GM19397 (cell line): Measurements from ENCODE around the gene MUSK.
"Not testable (repeated sequence)": the region's sequence is repeated elsewhere in the genome, so short reads cannot be mapped to it uniquely, and the experiment has no call there.

Experiments
- ATAC-seq: cut with Tn5 transposase; IDR thresholded peaks from one replicate; pipeline ENCODE4 v1.9.1; 2021; ENCODE audit warnings: mild to moderate bottlenecking, moderate library complexity; ENCODE audit not compliant: unreplicated experiment

The MUSK gene

GRCh38 chr9:110691002-110691549 is 22.5 kb downstream of the MUSK start:
- no peak for ATAC-seq

GRCh38 chr9:110695846-110696245 is 27.3 kb downstream of the MUSK start:
- not testable (repeated sequence) for ATAC-seq

GRCh38 chr9:110700953-110701352 is 32.4 kb downstream of the MUSK start:
- ATAC-seq, result no peak

GRCh38 chr9:110703669-110704068 is 35.1 kb downstream of the MUSK start:
- no peak for ATAC-seq

GRCh38 chr9:110707419-110707818 is 38.8 kb downstream of the MUSK start:
- ATAC-seq, result no peak

- no peak for ATAC-seq
Observed at GRCh38 chr9:110710420-110710819, 41.8 kb downstream of the MUSK start.

- ATAC-seq, result no peak
Observed at GRCh38 chr9:110712955-110713354, 44.4 kb downstream of the MUSK start.

GRCh38 chr9:110714314-110714713 is 45.7 kb downstream of the MUSK start:
- ATAC-seq, result no peak

- no peak for ATAC-seq
Observed at GRCh38 chr9:110728058-110728457, 59.5 kb downstream of the MUSK start.

GRCh38 chr9:110729641-110730040 is 61.0 kb downstream of the MUSK start:
- no peak for ATAC-seq

- no peak for ATAC-seq
Observed at GRCh38 chr9:110731437-110732028, 62.9 kb downstream of the MUSK start.

- ATAC-seq, result no peak
Observed at GRCh38 chr9:110738982-110739381, 70.4 kb downstream of the MUSK start.

- no peak for ATAC-seq
Observed at GRCh38 chr9:110742741-110743371, 74.3 kb downstream of the MUSK start.

- ATAC-seq, result no peak
Observed at GRCh38 chr9:110744715-110745384, 76.3 kb downstream of the MUSK start.

- no peak for ATAC-seq
Observed at GRCh38 chr9:110745676-110746075, 77.1 kb downstream of the MUSK start.

GRCh38 chr9:110746211-110746930 is 77.8 kb downstream of the MUSK start:
- no peak for ATAC-seq

GRCh38 chr9:110748251-110748893 is 79.8 kb downstream of the MUSK start:
- no peak for ATAC-seq

- no peak for ATAC-seq
Observed at GRCh38 chr9:110750272-110750671, 81.7 kb downstream of the MUSK start.

- no peak for ATAC-seq
Observed at GRCh38 chr9:110751971-110752370, 83.4 kb downstream of the MUSK start.

- no peak for ATAC-seq
Observed at GRCh38 chr9:110752766-110753165, 84.2 kb downstream of the MUSK start.

- no peak for ATAC-seq
Observed at GRCh38 chr9:110753731-110754231, 85.2 kb downstream of the MUSK start.
